Stimulated activated CD4-positive, alpha-beta T cell treated with anti-CD3 and anti-CD28 coated beads, Interleukin-15, amount 100 ng/mL, for 1 hour (primary cell): Measurements from ENCODE around the gene PDE8B.

Source experiments
- DNase-seq, 2 donors: peaks; one replicate each; pipeline ENCODE4 v3.0.0-alpha.2; 2020; ENCODE audit warnings: low read depth in 1 of 2, low spot score in 1 of 2

PDE8B gene

DNA sequence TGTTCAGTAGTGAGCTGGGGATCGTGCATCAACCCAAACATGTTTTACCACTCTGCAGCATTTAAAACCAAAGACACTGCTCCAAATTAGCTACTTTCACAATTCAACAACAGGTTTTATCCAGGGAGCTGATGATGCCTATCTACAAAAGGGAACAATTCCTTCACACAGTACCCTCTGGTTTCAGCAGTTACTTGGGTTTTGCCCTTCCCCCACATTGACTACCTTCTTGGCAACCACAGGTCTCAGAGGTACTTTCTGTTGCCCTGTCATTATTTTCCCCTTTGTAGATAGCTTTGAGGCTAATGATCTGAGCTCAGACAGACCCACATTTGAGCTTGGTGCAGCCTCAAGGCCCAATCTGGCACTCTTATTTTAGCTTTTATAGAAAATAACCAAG lies 185.5 kb downstream of the PDE8B start:
- DNase-seq = no peak

GRCh38 chr5:77397686-77398292 lies 187.3 kb downstream of the PDE8B start:
- DNase-seq = no peak

DNA sequence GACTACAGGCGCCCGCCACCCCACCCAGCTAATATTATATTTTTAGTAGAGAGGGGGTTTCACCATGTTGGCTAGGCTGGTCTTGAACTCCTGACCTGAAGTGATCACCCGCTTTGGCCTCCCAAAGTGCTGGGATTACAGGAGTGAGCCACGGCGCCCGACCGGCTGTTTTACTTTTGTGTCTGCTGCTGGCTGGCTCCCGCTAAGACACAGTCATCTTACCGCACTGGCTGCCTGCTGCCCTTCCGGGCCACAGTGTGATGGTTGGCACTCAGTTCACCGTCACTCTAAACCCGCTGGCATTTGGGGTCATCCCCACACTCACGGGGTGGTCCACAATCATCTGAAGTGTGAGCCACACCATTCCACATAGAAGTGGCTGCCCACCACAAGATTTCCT lies 188.0 kb downstream of the PDE8B start:
- no peak for DNase-seq

- no peak for DNase-seq
Measured at GRCh38 chr5:77398896-77399295, 188.4 kb downstream of the PDE8B start.

GRCh38 chr5:77400645-77401044 lies 190.2 kb downstream of the PDE8B start:
- DNase-seq = no peak

DNA sequence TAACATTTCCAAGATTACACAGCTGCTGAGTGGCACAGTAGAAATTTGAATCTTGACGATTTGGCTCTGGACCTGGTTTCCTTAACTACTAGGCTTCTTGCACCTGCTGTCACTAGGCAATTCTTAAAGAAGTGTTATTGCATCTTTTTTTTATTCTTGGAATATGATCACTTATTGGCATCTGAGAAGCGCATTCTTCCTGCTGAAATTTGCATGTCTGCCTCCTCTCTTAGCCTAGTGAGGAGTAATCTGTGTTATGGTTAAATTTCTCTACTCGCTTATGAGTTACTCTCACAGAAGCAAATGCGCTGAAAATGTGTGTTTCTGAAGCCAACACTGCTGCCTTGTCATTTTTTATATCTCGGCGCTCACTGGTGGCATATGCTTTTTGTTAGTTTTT lies 192.3 kb downstream of the PDE8B start:
- no peak for DNase-seq

DNA sequence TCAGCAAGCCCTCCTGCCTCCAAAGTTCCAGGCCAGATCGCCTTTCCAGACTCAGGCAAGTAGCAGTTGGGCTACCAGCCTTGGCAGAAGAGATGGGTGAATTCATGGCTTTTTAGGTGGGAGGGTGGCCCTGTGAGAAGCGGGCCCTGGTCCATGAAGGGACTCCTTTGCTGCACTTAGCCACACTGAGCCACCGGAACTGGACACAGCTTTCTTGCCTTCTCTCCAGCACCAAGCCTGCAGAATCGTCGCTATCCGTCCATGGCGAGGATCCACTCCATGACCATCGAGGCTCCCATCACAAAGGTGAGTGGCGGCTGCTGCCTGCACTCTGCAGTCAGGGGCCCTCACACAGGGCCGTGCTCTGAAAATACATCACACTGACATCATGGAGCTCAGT lies 196.7 kb downstream of the PDE8B start:
- no peak for DNase-seq

GRCh38 chr5:77409870-77410621 lies 199.6 kb downstream of the PDE8B start:
- no peak for DNase-seq

GRCh38 chr5:77413049-77413448 lies 202.6 kb downstream of the PDE8B start:
- no peak for DNase-seq

GRCh38 chr5:77418162-77418561 lies 207.7 kb downstream of the PDE8B start:
- no peak for DNase-seq

- DNase-seq = no peak
Measured at GRCh38 chr5:77418601-77419581, 208.4 kb downstream of the PDE8B start.

DNA sequence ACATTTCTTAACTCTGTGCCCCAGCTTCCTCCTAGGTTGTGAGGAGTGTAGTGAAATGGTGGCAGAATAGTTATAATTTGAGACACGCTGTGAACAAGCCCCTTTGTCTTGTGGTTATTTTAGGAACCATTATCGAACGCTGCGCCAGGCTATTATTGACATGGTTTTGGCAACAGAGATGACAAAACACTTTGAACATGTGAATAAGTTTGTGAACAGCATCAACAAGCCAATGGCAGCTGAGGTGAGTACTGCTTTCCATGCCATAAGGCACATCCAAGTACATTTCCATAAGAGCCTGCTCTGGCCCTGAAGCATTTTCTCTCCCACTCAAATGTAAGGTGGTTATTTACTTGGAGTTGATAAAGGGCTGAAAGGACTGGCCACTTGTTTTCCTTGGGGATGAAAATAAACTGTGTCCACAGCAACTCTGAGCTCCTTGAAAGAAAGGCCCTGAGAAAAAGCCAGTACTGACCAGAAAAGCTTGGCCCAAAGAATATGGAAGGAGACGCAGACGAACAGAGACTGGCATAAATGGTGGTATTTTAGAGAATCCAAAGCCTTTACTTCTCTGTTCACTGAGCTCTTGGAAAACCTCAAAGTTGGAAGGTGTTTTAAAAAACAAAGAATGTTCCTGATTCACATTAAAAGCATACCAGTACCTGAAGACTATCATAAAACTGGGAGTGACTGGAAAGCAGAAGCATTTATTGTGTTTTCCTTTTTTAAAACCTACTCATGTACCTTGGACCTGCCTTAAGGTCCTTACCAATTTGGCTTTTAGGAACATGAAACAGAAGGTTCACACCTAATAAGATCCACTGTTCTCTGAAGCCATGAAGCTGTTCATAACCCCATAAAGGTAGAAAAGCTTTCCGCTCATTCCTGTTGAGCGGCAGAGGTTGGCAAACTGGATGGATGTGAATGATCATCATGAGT lies 209.4 kb downstream of the PDE8B start:
- no peak for DNase-seq

DNA sequence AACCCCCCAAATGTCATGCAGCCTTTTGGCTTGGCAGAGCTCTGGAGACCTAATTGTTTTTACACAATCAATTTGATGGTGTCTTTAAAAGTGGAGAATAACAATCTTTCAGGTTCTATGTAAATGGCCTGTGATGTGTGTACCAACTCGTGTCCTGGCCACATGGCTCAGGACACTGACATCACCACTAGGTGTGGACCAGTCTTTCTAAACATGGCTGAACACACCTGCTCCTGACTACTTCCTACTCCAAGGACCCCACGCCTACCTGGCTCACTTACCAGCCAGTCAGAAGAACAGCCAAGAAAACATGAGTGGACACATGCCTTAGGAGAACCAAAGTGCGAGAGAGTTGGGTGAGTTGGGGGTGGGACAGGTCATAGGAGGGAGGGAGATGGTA lies 210.5 kb downstream of the PDE8B start:
- no peak for DNase-seq

- no peak for DNase-seq
Measured at GRCh38 chr5:77423022-77423750, 212.7 kb downstream of the PDE8B start.

- no peak for DNase-seq
Measured at GRCh38 chr5:77424921-77425320, 214.4 kb downstream of the PDE8B start.

DNA sequence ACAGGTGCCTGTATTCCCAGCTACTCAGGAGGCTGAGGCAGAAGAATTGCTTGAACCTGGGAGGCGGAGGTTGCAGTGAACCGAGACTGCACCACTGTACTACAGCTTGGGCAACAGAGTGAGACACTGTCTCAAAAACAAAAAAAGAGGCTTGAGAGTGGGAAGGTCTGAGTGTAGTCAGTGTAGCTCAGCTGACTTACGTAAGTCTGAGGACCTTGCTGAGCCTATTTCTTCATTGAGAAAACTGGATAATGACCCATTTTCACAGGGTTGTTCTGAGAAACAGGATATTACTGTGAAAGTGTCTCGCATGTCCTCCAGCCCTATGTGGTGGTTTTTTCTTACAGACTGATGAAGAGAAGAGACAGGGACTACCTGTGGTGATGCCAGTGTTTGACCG lies 214.9 kb downstream of the PDE8B start:
- DNase-seq = no peak

DNA sequence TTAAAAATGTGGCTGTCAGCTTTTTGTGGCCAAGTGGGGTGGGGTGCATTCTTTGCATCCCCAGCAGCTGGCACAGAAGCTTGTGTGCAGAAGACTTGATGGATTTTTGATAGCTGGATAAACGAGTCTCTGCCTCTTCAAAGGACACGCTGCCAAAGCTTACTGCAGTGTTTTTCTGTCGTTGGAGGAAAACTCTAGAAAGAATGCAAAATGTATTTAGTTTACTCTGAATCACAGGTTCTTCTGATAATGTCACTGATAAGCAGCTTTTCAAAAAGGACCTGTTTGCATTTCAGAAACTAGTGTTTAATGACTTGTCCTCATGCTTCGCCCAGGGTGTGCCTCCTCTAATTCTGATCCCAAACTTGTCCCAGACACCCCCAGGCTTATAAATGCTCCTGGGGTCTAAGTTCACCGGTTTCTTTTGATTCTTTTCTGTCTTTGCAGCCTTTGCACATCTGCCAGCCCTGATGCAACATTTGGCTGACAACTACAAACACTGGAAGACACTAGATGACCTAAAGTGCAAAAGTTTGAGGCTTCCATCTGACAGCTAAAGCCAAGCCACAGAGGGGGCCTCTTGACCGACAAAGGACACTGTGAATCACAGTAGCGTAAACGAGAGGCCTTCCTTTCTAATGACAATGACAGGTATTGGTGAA lies 215.6 kb downstream of the PDE8B start:
- DNase-seq = no peak

GRCh38 chr5:77426670-77427069 lies 216.2 kb downstream of the PDE8B start:
- no peak for DNase-seq

DNA sequence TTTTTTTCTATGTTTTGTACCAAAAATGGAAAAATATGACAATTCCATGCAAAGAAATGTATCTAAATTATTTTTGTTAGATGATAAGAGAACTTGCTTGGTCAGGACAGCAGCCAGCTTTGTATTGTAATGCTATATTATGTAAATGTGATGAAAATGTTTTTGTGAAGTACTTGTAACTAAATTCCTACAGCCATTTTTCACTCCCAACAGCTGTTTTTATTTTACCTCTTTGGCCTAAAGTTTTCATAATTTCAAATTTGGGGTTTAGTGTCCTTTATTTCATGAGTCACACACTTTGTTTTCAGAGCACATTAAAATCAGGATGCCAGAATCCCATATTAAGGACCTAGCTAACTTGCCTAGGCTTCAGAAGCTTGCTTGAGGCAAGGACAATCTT lies 217.5 kb downstream of the PDE8B start:
- no peak for DNase-seq

GRCh38 chr5:77428526-77428925 lies 218.0 kb downstream of the PDE8B start:
- DNase-seq = no peak
